ENCODE results near the gene CD4.
"Not testable (repeated sequence)": the region's sequence is repeated elsewhere in the genome, so short reads cannot be mapped to it uniquely, and the experiment has no call there.

The CD4 gene

GRCh38 chr12:6869049-6870021, 80.0 kb downstream of the CD4 start:
- DNase-seq: peak; percentile 79

GRCh38 chr12:6870304-6870703, 81.0 kb downstream of the CD4 start:
- DNase-seq: not testable (repeated sequence)

All from activated CD4-positive, alpha-beta T cell treated with anti-CD3 and anti-CD28 coated beads for 1 hour (primary cell).